ENCODE results near the gene DIO1.

Gene DIO1

GRCh38 chr1:53938136-53938830 is 44.3 kb downstream of the DIO1 start:
- FAIRE-seq (no peak), DNase-seq (ENCODE audit: insufficient read length, low spot score) (no peak)

DNA sequence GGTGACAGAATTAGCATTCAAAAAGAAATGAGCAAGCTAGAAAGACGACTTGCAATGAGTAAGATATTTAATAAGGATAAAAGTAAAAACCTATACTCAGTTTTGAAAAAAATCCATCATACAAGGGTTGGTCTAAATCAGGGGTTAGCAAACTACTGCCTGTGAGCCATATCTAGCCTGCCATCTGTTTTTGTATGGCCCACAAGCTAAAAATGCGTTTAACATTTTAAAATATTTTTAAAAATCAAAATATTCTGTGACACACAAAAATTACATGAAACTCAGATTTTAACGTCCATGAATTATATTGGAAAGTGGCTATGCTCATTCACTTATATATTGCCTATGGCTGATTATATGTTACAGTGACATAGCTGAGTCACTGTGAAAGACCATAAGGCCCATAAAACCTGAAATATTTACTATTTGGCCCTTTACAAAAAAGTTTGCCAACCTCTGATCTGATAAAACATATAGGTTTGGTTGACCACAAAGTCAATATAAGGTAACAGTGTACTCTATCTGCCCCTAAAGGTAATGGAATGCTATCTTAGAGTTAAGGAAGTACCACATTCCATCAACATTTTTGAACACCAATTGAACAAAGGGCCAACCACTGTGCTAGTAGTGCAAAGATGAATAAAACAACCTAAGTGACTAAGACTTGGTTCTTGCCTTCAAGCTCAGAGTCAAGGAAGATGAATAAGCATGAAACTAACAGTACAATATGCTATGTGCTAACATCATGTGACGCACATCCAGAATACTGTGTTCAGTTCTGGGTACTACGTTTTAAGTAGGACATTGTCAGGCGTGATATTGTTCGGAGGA is 48.4 kb downstream of the DIO1 start:
- no peak for DNase-seq (ENCODE audit: insufficient read length, low spot score)
- peak; percentile 57 for FAIRE-seq

GRCh38 chr1:53943090-53943489 is 49.1 kb downstream of the DIO1 start:
- DNase-seq (ENCODE audit: insufficient read length, low spot score) (no peak), FAIRE-seq (no peak)

GRCh38 chr1:53943490-53944043 is 49.6 kb downstream of the DIO1 start:
- FAIRE-seq (no peak), DNase-seq (ENCODE audit: insufficient read length, low spot score) (no peak)

DNA sequence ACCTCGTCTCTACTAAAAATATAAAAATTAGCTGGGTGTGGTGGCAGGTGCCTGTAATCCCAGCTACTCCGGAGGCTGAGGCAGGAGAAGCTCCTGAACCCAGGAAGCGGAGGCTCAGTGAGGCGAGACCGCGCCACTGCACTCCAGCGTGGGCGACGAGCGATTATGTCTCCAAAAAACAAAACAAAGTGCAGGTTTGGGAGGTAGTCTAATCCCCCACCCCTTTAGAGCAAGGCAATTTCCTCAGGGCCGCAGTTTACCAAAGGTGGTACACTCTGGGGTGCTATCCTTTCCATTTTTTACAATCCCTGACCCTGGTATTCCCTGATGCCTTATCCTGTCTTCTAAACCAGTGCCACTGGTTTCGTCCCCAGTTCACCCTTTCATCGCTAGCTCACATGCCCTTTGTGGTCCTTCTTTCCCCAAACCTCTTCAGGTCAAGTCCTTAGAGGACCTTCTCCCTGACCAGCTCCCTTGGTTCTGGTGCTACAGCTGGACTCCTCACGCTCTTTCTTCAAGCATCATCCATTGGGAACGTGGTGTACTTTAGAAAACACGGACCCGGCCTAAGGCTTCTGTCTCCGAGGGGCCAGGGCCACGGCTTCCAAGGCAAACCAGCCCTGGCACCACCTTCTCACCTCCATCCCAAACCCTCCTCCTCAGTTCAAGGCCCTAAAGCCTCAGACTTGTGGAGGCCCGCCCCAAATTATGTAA is 50.6 kb downstream of the DIO1 start:
- FAIRE-seq (peak; percentile 44), DNase-seq (ENCODE audit: insufficient read length, low spot score) (no peak)

- FAIRE-seq: no peak
- peak; percentile 31 for DNase-seq (ENCODE audit: insufficient read length, low spot score)
These were observed 51.1 kb downstream of the DIO1 start for GRCh38 chr1:53945183-53945432.

DNA sequence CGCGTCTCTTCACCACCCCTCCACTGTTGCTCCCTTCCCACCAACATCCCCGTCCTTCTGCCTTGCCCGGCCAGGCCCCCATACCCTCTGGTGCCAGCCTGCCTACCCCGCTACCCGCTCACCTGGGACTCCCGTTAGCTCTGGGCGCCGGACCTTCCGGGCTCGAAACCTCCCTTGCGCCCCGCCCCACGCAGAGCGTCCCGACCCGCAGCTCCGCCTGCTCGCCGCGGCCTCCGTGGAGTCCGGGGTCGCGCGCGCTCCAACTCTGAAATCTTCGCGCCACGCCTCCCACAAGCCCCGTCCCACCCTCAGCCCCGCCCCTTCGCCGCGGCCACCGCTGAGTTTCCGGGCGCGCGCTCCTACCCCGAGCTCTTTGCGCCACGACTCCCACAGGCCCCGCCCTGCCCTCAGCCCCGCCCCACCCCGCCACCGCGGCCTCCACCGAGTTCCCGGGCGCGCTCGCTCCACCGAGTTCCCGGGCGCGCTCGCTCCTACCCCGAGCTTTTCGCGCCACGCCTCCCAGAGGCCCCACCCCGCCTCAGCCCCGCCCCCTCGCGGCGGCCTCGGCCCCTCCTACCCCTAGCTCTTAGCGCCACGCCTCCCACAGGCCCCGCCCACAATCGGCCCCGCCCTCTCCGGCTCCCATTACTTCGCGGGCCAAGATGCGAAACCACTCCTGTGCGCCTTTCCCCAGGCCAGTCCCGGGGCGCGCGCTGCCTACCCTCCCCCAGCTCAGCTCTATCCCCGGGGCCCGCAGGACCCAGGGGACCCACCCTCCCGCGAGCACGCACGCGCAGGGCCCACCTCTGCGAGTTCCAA is 51.7 kb downstream of the DIO1 start, which contains the start of gene IFT25:
IFT25 (minus strand) TSS at position 267 of the 819 bp plus-strand sequence. CDS start 5,617 bp downstream, outside the sequence.
- DNase-seq (ENCODE audit: insufficient read length, low spot score): peak; percentile 66
- FAIRE-seq: peak; percentile 82

- DNase-seq (ENCODE audit: insufficient read length, low spot score) (peak; percentile 80), FAIRE-seq (no peak)
These were observed 52.5 kb downstream of the DIO1 start, which contains the start of gene LRRC42 for GRCh38 chr1:53946252-53947171. Gene LRRC42 (plus strand): TSS chr1:53946350. CDS start chr1:53952000, 5,650 bp downstream.

DNA sequence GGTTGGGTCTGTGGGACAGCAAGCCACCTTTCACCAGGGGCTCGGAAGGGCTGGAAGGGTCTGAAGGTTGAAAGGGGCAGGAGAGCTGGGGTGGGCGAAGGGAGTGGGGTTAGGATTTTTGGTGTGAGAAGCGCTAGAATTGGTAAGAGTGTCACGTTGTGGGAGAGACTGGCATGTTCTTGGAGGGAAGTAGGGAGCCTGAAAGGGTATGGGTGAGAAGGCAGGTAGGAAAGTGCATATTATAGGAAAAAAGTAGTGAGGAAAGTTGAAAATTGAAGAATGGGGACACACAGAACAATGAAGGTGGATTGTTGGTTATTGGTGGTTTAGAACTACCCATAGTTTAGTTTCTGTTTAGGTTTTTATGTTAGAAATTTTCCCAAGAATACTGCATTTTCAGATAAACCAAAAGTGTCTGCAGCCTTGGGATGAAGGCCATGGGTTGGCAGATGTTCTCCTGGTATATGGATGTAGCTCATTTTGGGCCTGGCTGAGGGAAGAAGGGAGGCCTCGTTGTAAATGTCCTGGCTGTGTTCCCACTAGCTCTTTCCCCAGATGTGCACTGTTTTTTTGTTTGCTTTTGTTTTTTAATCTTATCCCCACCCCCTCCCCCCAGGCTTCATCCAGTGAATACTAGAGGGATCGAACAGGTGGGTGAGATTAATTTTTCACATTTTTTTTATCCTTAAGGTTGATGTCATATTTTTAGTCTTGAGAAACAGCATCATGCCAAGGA is 53.4 kb downstream of the DIO1 start:
- FAIRE-seq: no peak
- no peak for DNase-seq (ENCODE audit: insufficient read length, low spot score)

DNA sequence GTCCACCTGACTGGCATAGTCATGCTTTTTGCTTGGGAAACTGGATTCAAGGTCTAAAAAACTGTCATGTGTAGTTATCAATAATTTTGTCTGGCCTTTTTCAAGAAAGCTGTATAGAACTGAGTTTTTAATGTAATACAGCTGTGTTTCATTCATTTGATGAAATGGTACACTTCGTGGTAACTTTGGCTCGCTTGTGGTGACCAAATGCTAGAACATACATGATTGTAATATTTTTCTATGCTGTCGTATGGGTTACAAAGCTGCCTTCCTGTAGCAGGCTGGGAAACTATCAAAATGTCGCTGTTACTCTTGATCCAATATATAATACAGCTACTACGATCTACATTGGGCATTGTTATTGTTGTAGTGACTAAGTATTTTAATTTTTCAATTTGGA is 54.3 kb downstream of the DIO1 start:
- FAIRE-seq (no peak), DNase-seq (ENCODE audit: insufficient read length, low spot score) (no peak)

GRCh38 chr1:53949023-53949990 is 55.3 kb downstream of the DIO1 start:
- DNase-seq (ENCODE audit: insufficient read length, low spot score) (no peak), FAIRE-seq (peak; percentile 76)

DNA sequence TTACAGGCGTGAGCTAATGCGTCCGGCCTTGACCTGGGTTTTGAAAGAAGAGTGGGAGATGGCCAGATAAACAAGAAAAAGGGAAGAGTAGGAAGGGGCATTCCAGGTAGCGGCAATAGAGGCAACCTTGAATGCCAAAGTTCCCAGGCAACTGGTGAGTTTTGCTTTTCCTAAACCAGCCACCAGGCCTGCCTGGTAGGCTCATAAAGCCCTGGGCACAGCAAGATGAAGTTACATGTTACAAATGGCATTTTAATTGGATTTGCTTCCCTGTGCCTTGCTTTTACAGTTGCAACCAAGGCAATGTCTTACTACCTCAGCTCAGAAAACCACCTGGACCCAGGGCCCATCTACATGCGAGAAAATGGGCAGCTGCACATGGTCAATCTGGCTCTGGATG is 57.7 kb downstream of the DIO1 start:
- DNase-seq (ENCODE audit: insufficient read length, low spot score) (no peak), FAIRE-seq (no peak)

GRCh38 chr1:53954128-53954527 is 60.1 kb downstream of the DIO1 start:
- no peak for FAIRE-seq
- no peak for DNase-seq (ENCODE audit: insufficient read length, low spot score)

DNA sequence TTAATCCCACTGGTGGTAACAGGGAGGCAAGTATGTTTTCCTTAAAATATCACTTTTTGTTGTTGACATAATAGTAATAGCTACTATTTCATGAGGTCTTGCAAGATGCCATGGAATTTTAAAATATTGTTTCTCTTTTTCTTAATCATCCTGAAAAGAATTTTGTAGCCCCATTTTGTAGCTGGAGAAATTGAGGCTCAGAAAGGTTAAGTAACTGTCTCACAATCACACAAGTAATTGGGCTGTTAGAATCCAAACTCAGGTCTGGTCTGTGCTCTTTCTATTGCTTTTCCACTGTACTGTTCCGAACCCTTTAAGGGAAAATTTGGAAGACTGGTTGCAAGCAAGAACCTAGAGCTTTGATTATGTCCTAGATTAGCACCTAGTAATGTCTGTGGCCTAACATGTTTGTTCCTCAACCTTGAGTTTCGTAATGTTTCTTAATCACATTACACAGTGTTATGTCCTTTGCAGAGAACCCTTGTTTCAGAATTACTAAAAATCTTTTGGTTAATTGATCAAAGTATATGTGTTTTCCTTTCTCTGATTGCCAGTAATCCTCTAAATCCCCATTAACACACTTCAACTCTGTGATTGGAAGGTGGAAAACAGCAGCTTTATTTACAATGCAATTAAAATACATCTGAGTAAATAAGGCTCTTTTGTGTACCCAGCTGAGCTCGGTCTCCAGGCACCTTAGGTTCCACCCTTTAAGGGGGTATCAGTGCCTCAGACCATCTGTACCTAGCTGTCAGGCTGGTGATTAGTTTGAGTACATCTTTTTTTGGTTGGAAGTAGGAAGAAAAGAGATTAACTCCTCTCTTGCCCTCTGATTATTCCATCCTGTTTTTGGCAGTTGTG is 62.6 kb downstream of the DIO1 start:
- FAIRE-seq (no peak), DNase-seq (ENCODE audit: insufficient read length, low spot score) (no peak)

DNA sequence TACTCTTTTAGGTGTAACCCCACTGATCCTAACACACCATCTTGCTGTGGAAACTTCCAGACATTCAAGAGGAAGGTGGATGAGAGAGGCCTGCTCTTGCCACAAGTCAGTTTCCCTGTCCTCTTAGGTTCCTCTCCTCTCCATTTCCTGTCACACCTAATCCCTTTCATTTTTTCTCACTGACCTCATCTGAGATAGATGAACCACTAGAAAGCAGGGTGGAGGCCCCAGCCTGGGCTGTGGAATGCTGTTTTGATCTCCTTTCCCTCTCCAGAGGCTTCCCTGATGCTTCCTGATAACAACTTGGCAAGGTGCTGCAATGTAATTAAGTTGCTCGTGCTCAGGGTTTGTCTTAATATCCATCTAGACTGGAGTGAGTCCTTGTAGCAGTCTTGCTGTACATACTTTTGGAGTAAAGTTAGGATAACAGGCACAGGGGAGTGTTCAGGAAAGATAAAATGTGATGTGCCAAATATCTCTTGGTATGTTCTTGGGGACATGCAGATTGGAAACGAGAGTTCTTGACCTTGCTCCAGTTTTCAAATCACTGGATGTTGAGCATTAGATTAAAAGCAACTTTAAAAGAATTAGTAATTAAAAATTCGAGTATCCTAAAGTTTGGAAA is 63.3 kb downstream of the DIO1 start:
- DNase-seq (ENCODE audit: insufficient read length, low spot score): no peak

DNA sequence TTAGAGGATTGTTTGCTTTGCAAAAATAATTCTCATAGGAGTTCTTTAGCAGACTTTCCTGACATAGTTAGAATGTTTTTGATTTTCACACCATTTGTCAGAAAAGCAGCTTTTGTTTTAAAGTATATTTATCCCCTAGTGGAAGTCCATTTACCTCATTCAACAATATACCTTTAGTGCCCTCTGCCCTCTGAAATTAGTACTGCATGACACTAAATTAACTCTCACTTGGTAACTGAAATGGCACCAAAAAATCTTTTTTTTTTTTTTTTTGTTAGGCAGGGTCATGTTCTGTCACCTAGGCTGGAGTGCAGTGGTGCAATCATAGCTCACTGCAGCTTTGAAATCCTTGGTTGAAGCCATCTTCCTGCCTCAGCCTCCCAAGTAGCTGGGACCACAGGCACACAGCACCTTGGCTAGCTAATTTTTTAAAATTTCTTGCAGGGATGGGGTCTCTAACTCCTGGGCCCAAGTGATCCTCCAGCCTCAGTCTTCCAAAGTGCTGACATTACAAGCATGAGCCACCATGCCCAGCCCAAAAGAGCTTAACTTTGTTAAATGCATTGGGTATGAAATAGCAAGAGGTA is 65.8 kb downstream of the DIO1 start:
- DNase-seq (ENCODE audit: insufficient read length, low spot score) (no peak), FAIRE-seq (peak; percentile 77)

More for the DNA sequence above, 63.3 kb downstream of the DIO1 start:
- FAIRE-seq: no peak
